ENCODE data around the gene DPH3.
A peak's percentile ranks its signal among the peaks of the same experiment; 100 is the strongest.

Gene DPH3

DNA sequence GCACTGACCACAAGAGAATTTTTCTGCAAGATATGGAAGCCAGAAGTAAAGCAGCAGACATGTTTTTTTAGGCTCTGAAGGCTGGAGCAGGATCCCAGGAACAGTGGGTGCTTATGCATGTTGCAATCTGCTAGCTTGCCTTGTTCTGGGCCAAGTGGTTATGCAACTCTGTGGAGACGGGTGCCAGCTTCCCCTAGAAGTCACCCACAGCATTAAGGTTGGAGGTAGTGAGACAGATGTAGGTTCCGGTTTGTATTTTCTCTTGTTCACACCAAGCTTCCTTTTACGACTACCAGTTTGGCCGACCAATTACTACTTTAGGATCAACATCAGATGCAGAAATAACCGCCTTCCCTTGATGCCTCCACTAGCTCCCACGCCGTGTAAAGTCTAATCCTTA lies 11.1 kb downstream of the DPH3 start:
- no peak for DNase-seq

- no peak for DNase-seq
Measured at GRCh38 chr3:16252988-16253387, 11.8 kb downstream of the DPH3 start.

DNA sequence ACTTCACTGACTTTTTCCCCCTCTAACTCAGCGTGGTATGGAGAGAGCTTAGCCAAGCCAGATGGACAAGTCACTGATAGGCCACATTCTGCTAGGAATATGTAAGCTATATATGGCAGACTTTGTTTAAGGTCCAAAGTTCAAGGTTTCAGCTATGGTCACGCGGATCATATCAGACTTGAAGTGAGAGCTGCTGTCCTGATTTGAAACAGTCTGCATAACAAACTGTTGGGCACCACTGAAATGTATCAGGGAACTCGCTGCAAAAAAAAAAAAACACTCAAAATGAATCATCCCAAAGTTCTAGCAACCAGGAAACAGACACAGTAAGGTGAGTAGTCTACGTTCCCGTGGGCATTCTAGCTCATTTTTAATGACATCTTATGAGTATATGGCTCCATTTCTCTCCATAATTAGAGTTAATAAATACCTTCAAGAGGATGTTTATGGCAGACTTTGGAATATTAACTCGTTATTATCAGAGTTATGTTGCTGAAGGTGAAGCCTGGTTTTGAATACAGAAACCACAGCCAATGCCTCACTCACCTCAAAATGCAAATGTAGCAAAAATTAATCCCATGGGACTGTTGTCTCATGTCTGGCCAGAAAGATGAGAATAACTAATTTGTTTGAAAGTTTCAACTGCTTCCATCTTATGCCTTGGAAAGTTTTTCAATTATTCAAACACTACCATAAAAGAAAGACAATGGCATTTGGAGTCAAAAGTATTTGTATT lies 12.3 kb downstream of the DPH3 start:
- DNase-seq: no peak

- no peak for DNase-seq
Measured at GRCh38 chr3:16251316-16252085, 13.2 kb downstream of the DPH3 start.

DNA sequence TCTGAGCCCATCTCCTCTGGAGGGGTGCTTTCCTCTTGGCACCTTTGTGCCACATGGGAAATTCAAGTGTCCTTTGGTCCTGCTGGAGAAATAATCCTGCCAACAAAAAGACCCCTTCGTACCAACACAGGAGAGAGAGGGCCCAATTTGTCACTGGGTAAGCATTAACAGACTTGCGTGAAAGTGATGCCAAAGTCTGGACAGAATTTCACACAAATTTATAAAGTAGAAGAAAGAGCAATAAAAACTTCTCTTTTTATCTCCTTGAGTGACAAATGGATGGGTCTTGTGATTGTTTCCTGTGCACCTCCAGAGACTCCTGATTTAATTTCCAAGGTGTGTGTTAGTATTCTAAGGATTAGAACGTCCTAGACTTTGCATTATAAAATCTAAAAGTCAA lies 14.9 kb downstream of the DPH3 start:
- DNase-seq: no peak

GRCh38 chr3:16249336-16249735 lies 15.4 kb downstream of the DPH3 start:
- DNase-seq: no peak

DNA sequence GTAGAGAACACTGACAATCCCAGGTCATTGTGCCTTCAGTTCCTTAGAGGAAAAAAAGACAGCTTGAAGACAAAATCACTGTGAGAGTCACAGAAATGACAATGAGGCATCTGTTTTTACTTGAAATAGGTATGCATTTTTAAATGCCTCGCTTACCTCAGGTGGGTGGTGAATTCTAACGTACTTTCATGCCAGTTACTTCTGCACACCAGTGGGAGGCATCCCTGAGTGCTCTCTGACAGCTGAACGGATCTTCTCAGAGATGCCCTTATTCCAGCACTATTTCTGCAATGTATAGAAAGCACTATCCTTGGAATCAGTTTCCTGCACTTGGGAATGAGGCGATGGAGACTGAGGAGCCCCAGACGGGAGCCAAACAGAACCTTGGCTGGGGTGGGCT lies 16.2 kb downstream of the DPH3 start:
- no peak for DNase-seq

- peak; percentile 18 for DNase-seq
Measured at GRCh38 chr3:16247282-16248061, 17.3 kb downstream of the DPH3 start.

GRCh38 chr3:16245609-16246008 lies 19.1 kb downstream of the DPH3 start:
- DNase-seq: no peak

GRCh38 chr3:16243706-16244490 lies 20.8 kb downstream of the DPH3 start:
- DNase-seq: no peak

- no peak for DNase-seq
Measured at GRCh38 chr3:16242177-16242576, 22.6 kb downstream of the DPH3 start.

DNA sequence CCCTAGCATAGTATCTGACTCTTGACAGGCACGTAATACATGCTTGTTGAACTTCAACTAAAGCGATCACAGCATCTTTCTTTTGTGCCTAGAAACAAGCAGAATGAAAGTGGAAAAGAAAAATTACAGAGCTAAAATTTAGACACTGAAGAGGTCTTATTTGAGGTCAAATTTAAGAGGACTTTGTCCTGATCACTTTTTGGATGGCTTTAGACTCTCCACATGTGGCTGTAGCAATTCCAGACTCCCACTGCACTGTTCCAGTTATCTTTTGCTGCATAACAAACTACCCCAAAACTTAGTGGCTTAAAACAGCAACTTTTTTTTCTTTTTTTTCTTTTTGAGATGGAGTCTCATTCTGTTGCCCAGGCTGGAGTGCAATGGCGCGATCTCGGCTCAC lies 23.5 kb downstream of the DPH3 start:
- no peak for DNase-seq

DNA sequence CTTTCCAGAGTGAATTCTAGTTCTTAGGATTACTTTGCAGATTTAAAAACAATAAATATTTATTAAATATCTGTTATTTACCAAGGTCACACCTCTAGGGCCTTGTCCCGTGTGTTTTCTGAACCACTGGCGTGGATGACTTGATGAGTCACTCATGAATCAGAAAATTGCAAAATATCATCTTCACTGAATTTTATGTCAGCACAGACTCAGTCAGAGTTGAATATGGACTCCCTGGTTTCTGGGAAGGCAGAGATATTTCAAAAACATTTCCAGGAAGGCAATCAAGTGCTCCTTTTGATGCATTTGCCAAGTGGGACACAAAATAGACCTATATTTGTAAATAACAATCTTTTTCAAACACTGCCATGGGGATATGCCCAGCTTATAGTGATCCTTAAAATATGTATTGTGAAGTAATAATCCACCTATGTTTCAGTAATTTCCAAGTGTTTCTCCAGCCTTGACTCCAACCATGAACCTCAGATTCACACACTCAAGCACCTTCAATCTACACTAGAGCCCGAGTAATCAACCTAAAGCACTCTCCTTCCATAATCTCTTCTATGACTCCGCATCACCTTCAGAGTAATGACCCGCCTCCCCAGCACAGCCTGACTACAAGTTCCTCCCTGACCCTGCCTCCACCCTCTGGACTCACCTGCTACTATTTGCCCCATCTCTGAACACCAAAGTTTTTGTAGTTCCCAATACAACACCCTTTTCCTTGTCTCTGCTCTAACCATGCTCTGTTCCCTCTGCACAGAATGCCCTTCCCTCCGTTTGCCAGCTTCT lies 24.3 kb downstream of the DPH3 start:
- DNase-seq: no peak

DNA sequence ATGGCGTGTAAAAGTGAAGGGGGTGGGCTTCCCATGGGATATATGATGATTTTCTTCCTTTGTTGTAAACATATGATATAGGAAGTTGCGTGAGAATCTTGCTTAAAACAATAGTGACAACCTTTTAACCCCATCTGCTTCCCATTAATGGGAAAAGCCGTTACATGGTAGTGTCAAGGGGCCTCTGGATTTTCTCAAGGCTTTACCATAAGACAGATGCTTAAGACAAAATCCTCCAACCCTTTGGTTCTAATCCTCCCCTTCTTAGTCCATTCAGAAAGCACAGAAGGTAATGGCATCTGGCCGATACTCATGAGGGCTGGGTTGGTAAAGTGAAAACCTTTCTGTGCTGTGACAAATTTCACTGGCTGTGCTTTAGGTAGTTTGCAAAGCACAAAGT lies 25.0 kb downstream of the DPH3 start:
- no peak for DNase-seq

- DNase-seq: no peak
Measured at GRCh38 chr3:16239086-16239770, 25.5 kb downstream of the DPH3 start.

DNA sequence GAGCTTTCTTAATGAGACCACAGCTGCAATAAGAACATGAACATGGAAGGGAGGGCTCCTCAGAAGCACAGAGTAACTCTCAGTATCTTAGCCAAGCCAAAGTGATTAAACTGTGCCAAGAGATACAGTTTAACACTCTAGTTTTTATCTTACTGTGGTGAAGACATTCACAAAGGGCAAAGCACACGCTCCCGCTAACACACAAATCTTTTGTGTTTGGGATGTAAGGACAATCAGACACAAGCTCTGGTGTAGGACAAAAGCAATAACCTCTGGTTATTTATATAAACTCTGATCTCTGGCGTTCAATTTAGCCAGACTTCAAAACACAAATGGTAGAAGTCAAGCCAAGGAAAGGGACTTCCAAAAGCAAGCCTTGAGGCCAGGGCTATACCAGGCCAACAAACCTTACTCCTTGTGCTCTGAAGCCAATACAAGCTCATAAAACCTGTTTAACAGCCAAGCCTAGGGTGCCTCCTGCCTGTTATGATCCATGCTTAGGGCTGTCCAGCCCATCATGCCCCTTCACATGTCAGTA lies 27.8 kb downstream of the DPH3 start:
- no peak for DNase-seq

GRCh38 chr3:16236030-16236639 lies 28.6 kb downstream of the DPH3 start:
- no peak for DNase-seq

DNA sequence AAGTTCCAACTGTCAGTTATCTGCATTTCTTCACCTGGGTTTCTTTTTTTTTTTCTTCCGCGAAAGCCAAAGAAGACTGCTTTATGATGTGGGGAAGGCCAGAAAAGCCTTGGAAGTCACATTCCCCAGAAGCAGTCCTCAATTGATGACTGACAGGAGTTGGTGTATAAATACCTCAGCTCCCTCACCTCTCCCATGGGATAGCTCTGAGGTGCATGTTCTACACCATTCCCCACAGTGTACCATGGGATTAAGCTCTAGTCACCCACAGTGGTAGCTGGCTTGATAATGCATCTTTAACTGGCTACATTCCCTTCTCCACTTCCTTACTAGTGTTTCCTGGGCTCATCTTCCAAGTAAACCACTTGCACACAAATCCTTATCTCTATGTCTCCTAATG lies 30.5 kb downstream of the DPH3 start:
- no peak for DNase-seq

DNA sequence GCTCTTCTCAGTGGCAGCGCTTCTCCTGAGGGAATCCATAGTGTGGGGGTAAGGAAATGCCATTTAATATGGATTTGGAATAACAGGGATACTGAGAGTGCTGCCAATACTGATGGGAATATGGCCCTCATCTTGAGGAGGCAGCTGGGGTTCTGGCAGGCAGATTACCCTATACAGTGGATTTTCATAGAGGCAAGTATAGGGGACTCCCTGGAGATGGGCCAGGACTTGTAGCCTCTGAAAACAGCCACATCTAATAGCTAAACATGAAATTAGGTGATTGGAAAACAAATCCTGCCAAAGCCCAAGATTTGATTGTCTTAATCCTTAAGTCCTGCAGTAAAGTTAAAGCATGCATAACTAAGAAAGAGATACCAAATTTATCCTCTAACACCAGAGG lies 30.9 kb downstream of the DPH3 start:
- no peak for DNase-seq

- DNase-seq: no peak
Measured at GRCh38 chr3:16231983-16232382, 32.8 kb downstream of the DPH3 start.

DNA sequence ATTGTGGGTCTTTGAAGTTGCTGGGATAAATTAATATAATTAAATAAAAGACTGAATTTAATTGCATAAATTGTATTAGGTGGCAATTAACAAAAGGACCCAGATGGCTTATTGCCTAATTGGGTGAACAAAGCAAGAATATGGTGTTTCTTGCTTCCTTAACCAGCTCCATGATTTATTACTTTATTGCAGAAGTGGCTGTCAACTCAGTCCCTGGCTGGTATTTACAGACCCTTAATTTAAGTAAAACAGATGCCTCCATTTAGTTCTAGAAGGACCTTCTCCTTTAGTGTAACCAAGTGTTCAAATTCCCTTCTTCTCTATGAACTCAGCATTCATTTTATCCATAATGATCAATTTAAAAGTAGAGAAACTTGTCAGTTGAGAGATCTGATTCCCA lies 35.1 kb downstream of the DPH3 start:
- DNase-seq: no peak

All from NCI-H510A (cell line).